ENCODE measurements around the gene KCNMB1. TPM values are rescaled to one million over a fixed set of nuclear protein-coding genes. Genes with fewer than 3 reads are reported as not detected.

The KCNMB1 gene
- total RNA-seq, 2 donors from 2014 or later: 0.74 to 0.83 TPM

- Histone ChIP-seq H3K27ac (no peak overlapping the region), H3K36me3 (no peaks in the 10 kb centered on the region), H3K9me3 (no peaks in the 10 kb centered on the region), H3K4me1 (peaks cover 0 to 13% of the 10 kb centered on the region in 2 donors), H3K4me3 (no peak overlapping the region), H3K27me3 (no peaks in the 10 kb centered on the region)
- no peak for DNase-seq (ENCODE audit: low spot score)
- TF ChIP-seq, protein P1, sequence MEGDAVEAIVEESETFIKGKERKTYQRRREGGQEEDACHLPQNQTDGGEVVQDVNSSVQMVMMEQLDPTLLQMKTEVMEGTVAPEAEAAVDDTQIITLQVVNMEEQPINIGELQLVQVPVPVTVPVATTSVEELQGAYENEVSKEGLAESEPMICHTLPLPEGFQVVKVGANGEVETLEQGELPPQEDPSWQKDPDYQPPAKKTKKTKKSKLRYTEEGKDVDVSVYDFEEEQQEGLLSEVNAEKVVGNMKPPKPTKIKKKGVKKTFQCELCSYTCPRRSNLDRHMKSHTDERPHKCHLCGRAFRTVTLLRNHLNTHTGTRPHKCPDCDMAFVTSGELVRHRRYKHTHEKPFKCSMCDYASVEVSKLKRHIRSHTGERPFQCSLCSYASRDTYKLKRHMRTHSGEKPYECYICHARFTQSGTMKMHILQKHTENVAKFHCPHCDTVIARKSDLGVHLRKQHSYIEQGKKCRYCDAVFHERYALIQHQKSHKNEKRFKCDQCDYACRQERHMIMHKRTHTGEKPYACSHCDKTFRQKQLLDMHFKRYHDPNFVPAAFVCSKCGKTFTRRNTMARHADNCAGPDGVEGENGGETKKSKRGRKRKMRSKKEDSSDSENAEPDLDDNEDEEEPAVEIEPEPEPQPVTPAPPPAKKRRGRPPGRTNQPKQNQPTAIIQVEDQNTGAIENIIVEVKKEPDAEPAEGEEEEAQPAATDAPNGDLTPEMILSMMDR (IDR thresholded peaks at IDR 0.05): no peak
Observed at GRCh38 chr5:170407062-170407461, 17.9 kb upstream of the KCNMB1 start.

DNA sequence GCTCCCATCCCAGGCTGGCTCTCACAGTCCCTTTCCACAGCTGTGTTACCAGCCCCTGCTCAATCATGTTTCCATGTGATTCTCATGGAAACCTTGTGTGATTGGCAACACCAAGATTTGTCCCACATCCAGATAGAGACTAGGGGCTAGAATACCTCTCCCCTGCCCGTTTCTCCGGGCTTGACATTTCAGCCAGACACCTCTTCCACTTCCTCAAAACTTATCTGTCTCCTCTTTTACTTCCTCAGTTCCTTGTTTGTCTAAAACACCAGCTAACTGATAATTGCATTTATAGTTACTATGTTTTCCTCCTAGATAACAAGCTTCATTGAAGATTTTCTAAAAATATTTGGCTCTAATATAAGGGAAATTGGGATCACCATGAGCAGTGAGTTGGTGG, 16.6 kb upstream of the KCNMB1 start:
- no peak overlapping the region for H3K27ac ChIP-seq
- no peak for DNase-seq (ENCODE audit: low spot score)
- no peak overlapping the region for H3K4me3 ChIP-seq
- H3K4me1 ChIP-seq: peaks cover 0 to 13% of the 10 kb centered on the region in 2 donors
- H3K27me3 ChIP-seq: no peaks in the 10 kb centered on the region
- peaks cover 0 to 3% of the 10 kb centered on the region in 2 donors for H3K9me3 ChIP-seq
- TF ChIP-seq, protein P1 (IDR thresholded peaks at IDR 0.05): no peak
- no peaks in the 10 kb centered on the region for H3K36me3 ChIP-seq

GRCh38 chr5:170404398-170404797, 15.2 kb upstream of the KCNMB1 start:
- Histone ChIP-seq H3K9me3 (peaks cover 0 to 3% of the 10 kb centered on the region in 2 donors), H3K36me3 (no peaks in the 10 kb centered on the region), H3K4me3 (no peak overlapping the region), H3K4me1 (peaks cover 0 to 13% of the 10 kb centered on the region in 2 donors), H3K27ac (no peak overlapping the region), H3K27me3 (no peaks in the 10 kb centered on the region)
- DNase-seq (ENCODE audit: low spot score): no peak
- TF ChIP-seq, protein P1 (IDR thresholded peaks at IDR 0.05): no peak

DNA sequence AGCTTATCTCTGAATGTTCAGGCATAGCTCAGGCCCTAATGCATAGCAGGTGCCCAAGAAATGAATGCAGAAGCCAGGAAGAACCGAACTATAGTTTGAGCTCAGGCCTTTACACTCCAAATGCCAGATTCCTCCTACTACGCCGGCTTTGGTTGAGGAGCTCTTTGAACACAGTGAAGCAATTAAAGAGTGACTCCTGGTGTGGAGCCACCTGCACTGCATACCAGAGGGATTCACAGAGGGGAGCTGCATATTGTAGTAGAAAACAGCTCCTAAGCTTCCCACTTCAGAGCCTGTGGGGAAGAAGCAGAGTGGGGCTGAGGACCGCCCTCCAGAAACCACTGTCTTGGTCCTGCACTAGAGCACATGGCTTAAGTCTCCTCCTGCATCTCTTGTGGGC, 14.5 kb upstream of the KCNMB1 start:
- H3K27ac ChIP-seq: no peak overlapping the region
- no peaks in the 10 kb centered on the region for H3K27me3 ChIP-seq
- peaks cover 0 to 9% of the 10 kb centered on the region in 2 donors for H3K4me1 ChIP-seq

GRCh38 chr5:170402508-170402907, 13.3 kb upstream of the KCNMB1 start:
- Histone ChIP-seq H3K9me3 (peaks cover 0 to 3% of the 10 kb centered on the region in 2 donors), H3K4me1 (no peaks in the 10 kb centered on the region), H3K4me3 (no peak overlapping the region), H3K27ac (no peak overlapping the region), H3K36me3 (no peaks in the 10 kb centered on the region), H3K27me3 (no peaks in the 10 kb centered on the region)
- TF ChIP-seq, protein P1 (IDR thresholded peaks at IDR 0.05): no peak
- no peak for DNase-seq (ENCODE audit: low spot score)

More for the DNA sequence above, 14.5 kb upstream of the KCNMB1 start:
- TF ChIP-seq, protein P1 (IDR thresholded peaks at IDR 0.05): no peak
- Histone ChIP-seq H3K9me3 (peaks cover 0 to 3% of the 10 kb centered on the region in 2 donors), H3K36me3 (no peaks in the 10 kb centered on the region), H3K4me3 (no peak overlapping the region)
- DNase-seq (ENCODE audit: low spot score): no peak

- H3K27ac ChIP-seq: no peak overlapping the region
- TF ChIP-seq, protein P1 (IDR thresholded peaks at IDR 0.05): no peak
- no peaks in the 10 kb centered on the region for H3K36me3 ChIP-seq
- H3K27me3 ChIP-seq: no peaks in the 10 kb centered on the region
- H3K4me3 ChIP-seq: no peak overlapping the region
- no peak for DNase-seq (ENCODE audit: low spot score)
- H3K9me3 ChIP-seq: peaks cover 0 to 3% of the 10 kb centered on the region in 2 donors
- no peaks in the 10 kb centered on the region for H3K4me1 ChIP-seq
Observed at GRCh38 chr5:170397059-170397458, 7.9 kb upstream of the KCNMB1 start.

Data from right atrium auricular region (tissue), 2 donors.